SJCRH30 (cell line): ENCODE measurements around the gene HMX3. TPM values are rescaled to one million over a fixed set of nuclear protein-coding genes. Genes with fewer than 3 reads are reported as not detected.

Experiments used
- DNase-seq, 2 experiments: peaks; one replicate each; pipeline ENCODE4 v3.0.0-alpha.2; 2015 to 2020
- H3K27ac ChIP-seq: fragments of 250-450 bp; sonication (Bioruptor Pico); 2 replicates; pipeline ENCODE4 v1.5.1; 2020; ENCODE audit warnings: mild to moderate bottlenecking, moderate library complexity
- H3K27me3 ChIP-seq: fragments of 250-450 bp; sonication (Bioruptor Pico); 2 replicates; pipeline ENCODE4 v1.5.1; 2020; ENCODE audit warnings: mild to moderate bottlenecking, moderate library complexity
- H3K36me3 ChIP-seq: fragments of 250-450 bp; sonication (Bioruptor Pico); 2 replicates; pipeline ENCODE4 v1.5.1; 2020; ENCODE audit warnings: mild to moderate bottlenecking, moderate library complexity
- H3K4me1 ChIP-seq: fragments of 250-450 bp; sonication (Bioruptor Pico); 2 replicates; pipeline ENCODE4 v1.5.1; 2020; ENCODE audit warnings: mild to moderate bottlenecking, moderate library complexity
- H3K4me3 ChIP-seq: fragments of 250-450 bp; sonication (Bioruptor Pico); 2 replicates; pipeline ENCODE4 v1.5.1; 2020; ENCODE audit warnings: mild to moderate bottlenecking, moderate library complexity
- H3K9me3 ChIP-seq: fragments of 250-450 bp; sonication (Bioruptor Pico); replicated peaks from 2 replicates; pipeline ENCODE4 v1.5.1; 2020; ENCODE audit warnings: mild to moderate bottlenecking, moderate library complexity
- total RNA-seq: library from RNA; depleted of rRNA; stranded (reverse); fragments of >200 nt; shearing (Covaris generic); gene quantifications from 2 replicates; pipeline ENCODE4 v1.2.3, GENCODE V29; 2014; rRNA removed

Gene HMX3
- 0.12 and 0.23 TPM in 2 replicates for total RNA-seq

GRCh38 chr10:123135415-123136141 is at the start of gene HMX3:
TSS of gene HMX3 (plus strand) at chr10:123135970. CDS start at chr10:123136051, 81 bp downstream.
- peak in 1 of 2 experiments; percentile 7 for DNase-seq
- Histone ChIP-seq H3K27me3 (no peaks in the 10 kb centered on the region), H3K4me3 (peak within 1 kb of the TSS; percentile 52), H3K27ac (peak within 1 kb of the TSS; percentile 36), H3K4me1 (no peaks in the 10 kb centered on the region), H3K9me3 (no peaks in the 10 kb centered on the region), H3K36me3 (no peaks in the 10 kb centered on the region)

GRCh38 chr10:123086281-123086680 is 49.5 kb upstream of the HMX3 start:
- H3K4me3 ChIP-seq, result no peak overlapping the region
- H3K27me3 ChIP-seq, result no peaks in the 10 kb centered on the region
- H3K36me3 ChIP-seq, result no peaks in the 10 kb centered on the region
- H3K27ac ChIP-seq, result no peak overlapping the region
- no peak for DNase-seq
- no peaks in the 10 kb centered on the region for H3K4me1 ChIP-seq
- H3K9me3 ChIP-seq, result no peaks in the 10 kb centered on the region

DNA sequence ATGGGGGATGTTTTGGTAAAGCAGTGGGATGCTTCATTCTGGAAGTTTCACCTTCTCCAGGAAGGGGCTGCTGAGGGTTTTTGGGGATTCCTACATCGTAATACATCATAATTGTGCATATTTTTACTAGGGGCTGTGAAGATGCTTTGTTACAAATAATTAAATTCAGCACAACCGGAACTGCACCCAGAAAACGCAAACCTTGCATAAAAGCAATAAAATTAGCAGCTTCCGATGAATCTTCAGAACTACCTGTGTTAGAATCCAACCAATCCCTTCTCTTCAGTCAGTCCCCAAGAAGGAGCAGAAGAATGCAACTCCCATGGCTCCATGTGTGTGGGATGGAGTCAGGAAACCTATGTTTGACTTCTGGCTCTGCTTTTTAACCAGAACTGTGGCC is 48.4 kb upstream of the HMX3 start:
- Histone ChIP-seq H3K27me3 (no peaks in the 10 kb centered on the region), H3K36me3 (no peaks in the 10 kb centered on the region), H3K4me3 (no peak overlapping the region), H3K4me1 (no peaks in the 10 kb centered on the region), H3K27ac (no peak overlapping the region), H3K9me3 (no peaks in the 10 kb centered on the region)
- DNase-seq, result no peak

DNA sequence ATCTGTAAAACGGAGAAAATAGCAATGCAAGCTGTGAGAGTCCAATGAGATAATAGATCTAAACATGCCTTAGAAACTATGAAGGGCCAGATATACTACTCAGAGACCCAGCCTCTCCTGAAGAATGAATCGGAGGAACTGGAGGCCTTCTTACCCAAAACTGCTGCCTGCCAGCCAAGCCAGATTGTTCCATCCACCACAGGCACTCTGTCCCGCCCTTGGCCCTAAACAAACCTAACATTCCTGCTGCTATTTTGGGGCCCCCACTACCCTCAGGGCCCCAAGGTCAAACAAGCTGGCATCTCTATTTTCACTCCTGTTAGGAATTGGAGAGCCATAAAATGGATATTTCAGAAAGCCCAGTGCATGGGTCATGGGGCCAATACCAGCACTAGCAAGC is 48.0 kb upstream of the HMX3 start:
- Histone ChIP-seq H3K36me3 (no peaks in the 10 kb centered on the region), H3K4me3 (no peak overlapping the region), H3K27ac (no peak overlapping the region), H3K27me3 (no peaks in the 10 kb centered on the region), H3K4me1 (no peaks in the 10 kb centered on the region), H3K9me3 (no peaks in the 10 kb centered on the region)
- DNase-seq, result no peak

- no peaks in the 10 kb centered on the region for H3K36me3 ChIP-seq
Observed at GRCh38 chr10:123092635-123093414, 42.9 kb upstream of the HMX3 start.

GRCh38 chr10:123093489-123093888 is 42.3 kb upstream of the HMX3 start:
- no peaks in the 10 kb centered on the region for H3K4me1 ChIP-seq

More at GRCh38 chr10:123092635-123093414, 42.9 kb upstream of the HMX3 start:
- Histone ChIP-seq H3K9me3 (no peaks in the 10 kb centered on the region), H3K4me1 (no peaks in the 10 kb centered on the region), H3K27me3 (no peaks in the 10 kb centered on the region), H3K4me3 (no peak overlapping the region), H3K27ac (no peak overlapping the region)
- no peak for DNase-seq

DNA sequence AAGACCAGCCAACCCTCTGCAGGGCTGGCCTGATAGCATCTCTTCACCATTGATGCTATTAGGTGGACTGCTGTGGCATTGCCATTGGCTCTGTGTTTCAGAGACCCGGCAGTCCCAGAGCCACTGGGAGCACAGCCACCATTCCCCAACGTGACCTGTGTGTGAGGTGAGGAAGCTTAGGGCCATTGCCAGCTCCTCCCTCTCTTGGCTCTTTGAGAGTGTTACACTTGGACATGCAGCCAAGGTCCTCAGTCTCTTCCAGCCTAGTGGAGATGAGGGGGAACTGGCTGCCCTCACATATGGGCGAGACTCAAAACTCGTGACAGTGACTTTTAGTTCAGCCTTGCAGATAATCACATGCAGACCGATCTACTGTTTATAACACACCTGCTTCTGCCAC is 39.3 kb upstream of the HMX3 start:
- Histone ChIP-seq H3K9me3 (no peaks in the 10 kb centered on the region), H3K27me3 (no peaks in the 10 kb centered on the region), H3K27ac (no peak overlapping the region), H3K36me3 (no peaks in the 10 kb centered on the region), H3K4me3 (no peak overlapping the region), H3K4me1 (no peaks in the 10 kb centered on the region)
- no peak for DNase-seq

More at GRCh38 chr10:123093489-123093888, 42.3 kb upstream of the HMX3 start:
- Histone ChIP-seq H3K4me3 (no peak overlapping the region), H3K27ac (no peak overlapping the region), H3K27me3 (no peaks in the 10 kb centered on the region), H3K9me3 (no peaks in the 10 kb centered on the region), H3K36me3 (no peaks in the 10 kb centered on the region)
- no peak for DNase-seq

GRCh38 chr10:123097039-123097438 is 38.7 kb upstream of the HMX3 start:
- no peaks in the 10 kb centered on the region for H3K4me1 ChIP-seq
- DNase-seq, result peak in 1 of 2 experiments; percentile 3
- H3K27me3 ChIP-seq, result no peaks in the 10 kb centered on the region
- no peak overlapping the region for H3K4me3 ChIP-seq
- H3K27ac ChIP-seq, result no peak overlapping the region
- H3K36me3 ChIP-seq, result no peaks in the 10 kb centered on the region
- H3K9me3 ChIP-seq, result no peaks in the 10 kb centered on the region

- Histone ChIP-seq H3K27ac (no peak overlapping the region), H3K27me3 (no peaks in the 10 kb centered on the region), H3K9me3 (no peaks in the 10 kb centered on the region), H3K4me3 (no peak overlapping the region), H3K36me3 (no peaks in the 10 kb centered on the region), H3K4me1 (no peaks in the 10 kb centered on the region)
- DNase-seq, result peak; percentile 4 to 22
Observed at GRCh38 chr10:123100030-123100762, 35.6 kb upstream of the HMX3 start.

GRCh38 chr10:123101872-123102271 is 33.9 kb upstream of the HMX3 start:
- H3K27me3 ChIP-seq, result no peaks in the 10 kb centered on the region
- DNase-seq, result no peak
- H3K27ac ChIP-seq, result no peak overlapping the region
- H3K36me3 ChIP-seq, result no peaks in the 10 kb centered on the region
- H3K4me3 ChIP-seq, result no peak overlapping the region
- no peaks in the 10 kb centered on the region for H3K4me1 ChIP-seq
- no peaks in the 10 kb centered on the region for H3K9me3 ChIP-seq

DNA sequence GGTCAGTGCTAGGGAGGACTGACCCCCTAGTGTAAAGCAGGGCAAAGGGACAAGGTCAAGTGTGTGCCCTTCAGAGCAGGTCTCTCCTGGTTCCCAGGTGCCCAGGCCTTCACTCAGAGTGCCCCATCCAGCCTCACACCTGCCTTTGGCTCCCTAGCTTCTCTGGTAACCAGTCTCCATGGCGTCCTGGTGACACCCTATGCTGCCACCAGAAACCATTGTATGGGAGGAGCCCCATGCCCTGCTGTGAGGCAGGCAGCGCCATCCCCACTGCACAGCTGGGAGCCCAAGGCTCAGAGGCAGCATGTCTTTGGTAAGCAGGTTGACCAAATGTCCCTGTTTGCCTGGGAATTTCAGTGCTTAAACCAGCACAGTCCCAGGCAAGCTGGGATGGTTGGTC is 33.1 kb upstream of the HMX3 start:
- Histone ChIP-seq H3K27ac (no peak overlapping the region), H3K36me3 (no peaks in the 10 kb centered on the region), H3K4me1 (no peaks in the 10 kb centered on the region), H3K4me3 (no peak overlapping the region), H3K27me3 (no peaks in the 10 kb centered on the region), H3K9me3 (no peaks in the 10 kb centered on the region)
- DNase-seq, result no peak

DNA sequence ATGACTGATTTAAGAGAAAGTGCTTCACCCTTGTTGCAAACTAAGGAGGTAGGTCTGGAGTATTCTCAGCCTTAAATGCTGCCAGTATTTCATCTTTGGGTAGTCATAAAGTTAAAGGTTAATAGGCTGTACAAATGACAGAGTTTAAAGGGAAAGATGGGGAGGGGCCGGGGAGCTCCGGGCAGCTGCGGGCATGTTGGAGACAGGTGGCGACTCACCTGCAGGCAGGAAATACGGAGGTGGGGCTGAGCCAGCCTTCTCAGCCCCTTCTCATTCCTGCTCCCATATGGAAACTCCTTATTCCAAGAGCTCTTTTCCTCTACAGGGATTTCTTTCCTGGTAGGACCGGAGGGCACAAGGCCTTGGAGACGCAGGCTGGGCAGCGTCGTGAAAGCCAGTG is 31.8 kb upstream of the HMX3 start:
- H3K27ac ChIP-seq, result no peak overlapping the region

GRCh38 chr10:123109466-123109865 is 26.3 kb upstream of the HMX3 start:
- Histone ChIP-seq H3K4me3 (no peak overlapping the region), H3K27me3 (no peaks in the 10 kb centered on the region), H3K4me1 (no peaks in the 10 kb centered on the region), H3K9me3 (no peaks in the 10 kb centered on the region), H3K27ac (no peak overlapping the region), H3K36me3 (no peaks in the 10 kb centered on the region)
- DNase-seq, result no peak

More for the DNA sequence above, 31.8 kb upstream of the HMX3 start:
- no peak for DNase-seq
- H3K36me3 ChIP-seq, result no peaks in the 10 kb centered on the region
- no peaks in the 10 kb centered on the region for H3K27me3 ChIP-seq
- no peaks in the 10 kb centered on the region for H3K4me1 ChIP-seq
- no peaks in the 10 kb centered on the region for H3K9me3 ChIP-seq
- H3K4me3 ChIP-seq, result no peak overlapping the region

DNA sequence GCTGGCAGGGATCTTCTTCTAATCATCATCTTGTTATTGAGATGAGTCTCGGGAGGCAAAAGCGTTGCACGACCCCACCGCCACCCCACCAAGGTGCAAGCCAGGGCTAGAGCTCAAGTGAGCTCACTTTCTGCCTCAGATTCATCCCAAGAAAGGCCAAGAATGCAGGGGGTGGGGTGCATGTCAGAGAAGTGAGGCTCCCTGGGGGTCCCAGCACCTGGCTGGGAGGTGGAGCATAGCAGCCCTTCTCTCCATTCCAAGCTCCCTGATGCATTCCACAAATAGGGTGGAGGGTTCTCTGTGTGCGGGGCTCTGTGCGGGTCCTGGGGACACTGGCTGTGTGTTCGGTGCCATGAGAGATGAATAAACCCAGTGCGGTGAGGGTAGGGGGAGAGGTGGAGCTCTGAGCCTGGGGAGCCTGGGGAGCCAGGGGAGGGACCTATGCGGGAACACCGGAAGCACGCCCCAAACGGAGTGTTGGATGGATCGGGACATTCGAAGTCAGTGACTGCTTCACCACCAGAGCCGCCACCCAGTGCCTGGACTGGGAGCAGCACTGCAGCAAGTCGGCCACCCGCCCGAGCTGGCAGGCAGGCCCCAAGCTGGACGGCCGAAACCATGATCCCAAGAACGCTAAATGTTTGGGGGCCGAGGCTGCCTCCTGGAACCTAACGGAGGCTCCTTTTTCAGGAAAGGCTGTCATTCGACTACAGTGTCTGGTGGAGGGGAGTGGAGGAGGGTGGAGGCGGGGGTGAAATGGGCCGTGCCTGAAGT is 17.9 kb upstream of the HMX3 start:
- no peaks in the 10 kb centered on the region for H3K4me1 ChIP-seq
- no peaks in the 10 kb centered on the region for H3K36me3 ChIP-seq
- no peak overlapping the region for H3K4me3 ChIP-seq
- no peak for DNase-seq
- H3K27ac ChIP-seq, result no peak overlapping the region
- no peaks in the 10 kb centered on the region for H3K27me3 ChIP-seq
- H3K9me3 ChIP-seq, result no peaks in the 10 kb centered on the region
